Aorta (tissue), 5 donors: ENCODE measurements around the gene SMARCAD1. TPM values are rescaled to one million over a fixed set of nuclear protein-coding genes. Genes with fewer than 3 reads are reported as not detected.

Experiments
- ATAC-seq: fragments of 200-7000 bp; cut with Tn5 transposase; one replicate; pipeline ENCODE4 v1.9.1; 2022; ENCODE audit warnings: moderate library complexity; ENCODE audit not compliant: low FRiP score
- DNase-seq, 2 donors: peaks; one replicate each; pipeline ENCODE4 v3.0.0-alpha.2; 2020
- H3K27ac ChIP-seq, 2 donors: one replicate each; pipeline ENCODE4 v1.5.1; 2013; ENCODE audit warnings: low read length in 2 of 2, mild to moderate bottlenecking in 2 of 2, moderate library complexity in 2 of 2, control low read depth in 1 of 2, inconsistent platforms in 1 of 2, low read depth in 1 of 2
- H3K27me3 ChIP-seq, 2 donors: one replicate each; pipeline ENCODE4 v1.6.1; 2013; ENCODE audit warnings: control low read depth in 1 of 2, low read length in 1 of 2, mild to moderate bottlenecking in 1 of 2, moderate library complexity in 1 of 2; ENCODE audit not compliant: insufficient read depth in 2 of 2, control insufficient read depth in 1 of 2
- H3K36me3 ChIP-seq, 2 donors: one replicate each; pipeline ENCODE4 v1.6.1; 2013; ENCODE audit warnings: control low read depth in 1 of 2, low read length in 1 of 2, mild to moderate bottlenecking in 1 of 2; ENCODE audit not compliant: insufficient read depth in 2 of 2, control insufficient read depth in 1 of 2
- H3K4me1 ChIP-seq, 2 donors: one replicate each; pipeline ENCODE4 v1.6.1; 2013; ENCODE audit warnings: low read length in 2 of 2, control low read depth in 1 of 2, mild to moderate bottlenecking in 1 of 2, moderate library complexity in 1 of 2; ENCODE audit not compliant: insufficient read depth in 2 of 2, control insufficient read depth in 1 of 2
- H3K4me3 ChIP-seq, 2 donors: one replicate each; pipeline ENCODE4 v1.5.1; 2013; ENCODE audit warnings: low read length in 2 of 2, control low read depth in 1 of 2, mild to moderate bottlenecking in 1 of 2
- H3K9me3 ChIP-seq: one replicate; pipeline ENCODE4 v1.6.1; 2013; ENCODE audit warnings: mild to moderate bottlenecking, low read length; ENCODE audit not compliant: control insufficient read depth
- WGBS, 2 donors: extraction: QIAGEN DNeasy Blood & Tissue Kit; methylation state at CpG; one replicate each; pipeline ENCODE4 v1.1.7; 2013; 5-methylcytosine and 5-hydroxymethylcytosine counted together
- intact Hi-C, 2 donors: fragments of 100-400 bp; cut with DNase I; formaldehyde crosslinking; loops; one replicate each; pipeline versions ENCODE4 v1.14.2 to v1.15.0; 2022
- polyA plus RNA-seq, 2 donors: library from polyadenylated mRNA; stranded (reverse); fragments of 200-250 nt; gene quantifications; one replicate each; pipeline ENCODE4 v1.2.3, GENCODE V29; 2013
- total RNA-seq, 2 donors: library from RNA; stranded (reverse); fragmentation: NEBNext Ultra II Directional; extraction: Animal tissue kit (Norgen Biotek cat#: 25700); gene quantifications; one replicate each; pipeline ENCODE4 v1.2.1, GENCODE V29; 2021
- donor health status: healthy with polysubstance abuse.
- donor health status: Bipolar disorder and iron deficiency.
- donor health status: DM: no; HTN: no; CAD: no.
- donor health status: DM: no; HTN: no; CAD: no.
- donor health status: DM: yes; HTN: yes; CAD: no.

Gene SMARCAD1
- total and polyA plus RNA-seq, 4 donors, result 2.9 to 27.8 (median 15.1) TPM

GRCh38 chr4:94262163-94263016 is 54.7 kb downstream of the SMARCAD1 start:
- H3K27ac ChIP-seq, result no peak overlapping the region
- no peak overlapping the region for H3K4me3 ChIP-seq
- H3K4me1 ChIP-seq, result no peaks in the 10 kb centered on the region
- H3K9me3 ChIP-seq, result no peaks in the 10 kb centered on the region
- intact Hi-C loops, result no loop called here
- H3K36me3 ChIP-seq, result no peaks in the 10 kb centered on the region
- no peaks in the 10 kb centered on the region for H3K27me3 ChIP-seq
- no peak for ATAC-seq
- no peak for DNase-seq
- WGBS, 2 donors, result 81 to 82% methylated on average over 5 of the region's 5 CpGs

GRCh38 chr4:94267037-94267436 is 59.4 kb downstream of the SMARCAD1 start:
- H3K36me3 ChIP-seq, result no peaks in the 10 kb centered on the region
- H3K4me1 ChIP-seq, result no peaks in the 10 kb centered on the region
- ATAC-seq (no peak), DNase-seq (no peak)
- intact Hi-C loops, result no loop called here
- H3K4me3 ChIP-seq, result no peak overlapping the region
- no peaks in the 10 kb centered on the region for H3K9me3 ChIP-seq
- no peak overlapping the region for H3K27ac ChIP-seq
- no peaks in the 10 kb centered on the region for H3K27me3 ChIP-seq
- 96% methylated on average over 4 of the region's 4 CpGs for WGBS, 2 donors

- 37 to 71% methylated on average over 2 of the region's 2 CpGs for WGBS, 2 donors
- ATAC-seq (no peak), DNase-seq (no peak)
Measured at GRCh38 chr4:94271248-94271647, 63.6 kb downstream of the SMARCAD1 start.

GRCh38 chr4:94274912-94275311 is 67.2 kb downstream of the SMARCAD1 start:
- peaks cover 0 to 1% of the 10 kb centered on the region in 2 donors for H3K36me3 ChIP-seq
- no peak overlapping the region for H3K27ac ChIP-seq

More at GRCh38 chr4:94271248-94271647, 63.6 kb downstream of the SMARCAD1 start:
- Histone ChIP-seq H3K4me1 (no peaks in the 10 kb centered on the region), H3K36me3 (no peaks in the 10 kb centered on the region), H3K27me3 (no peaks in the 10 kb centered on the region), H3K4me3 (no peak overlapping the region), H3K9me3 (no peaks in the 10 kb centered on the region), H3K27ac (no peak overlapping the region)
- intact Hi-C loops, result no loop called here

GRCh38 chr4:94276204-94276603 is 68.5 kb downstream of the SMARCAD1 start:
- peaks cover 0 to 1% of the 10 kb centered on the region in 2 donors for H3K36me3 ChIP-seq

More at GRCh38 chr4:94274912-94275311, 67.2 kb downstream of the SMARCAD1 start:
- no peaks in the 10 kb centered on the region for H3K9me3 ChIP-seq
- intact Hi-C loops, result no loop called here
- H3K4me3 ChIP-seq, result no peak overlapping the region
- DNase-seq, result no peak
- ATAC-seq, result no peak
- H3K4me1 ChIP-seq, result no peaks in the 10 kb centered on the region
- WGBS, 2 donors, result 92 to 96% methylated on average over 3 of the region's 3 CpGs
- no peaks in the 10 kb centered on the region for H3K27me3 ChIP-seq

GRCh38 chr4:94277534-94277933 is 69.9 kb downstream of the SMARCAD1 start:
- Histone ChIP-seq H3K4me1 (no peaks in the 10 kb centered on the region), H3K27ac (no peak overlapping the region), H3K9me3 (no peaks in the 10 kb centered on the region), H3K27me3 (no peaks in the 10 kb centered on the region), H3K4me3 (no peak overlapping the region), H3K36me3 (peaks cover 0 to 1% of the 10 kb centered on the region in 2 donors)
- 81 to 83% methylated on average over 3 of the region's 3 CpGs for WGBS, 2 donors
- intact Hi-C loops, result no loop called here
- ATAC-seq (no peak), DNase-seq (no peak)

More at GRCh38 chr4:94276204-94276603, 68.5 kb downstream of the SMARCAD1 start:
- ATAC-seq, result no peak
- DNase-seq, result no peak
- no peaks in the 10 kb centered on the region for H3K27me3 ChIP-seq
- 96 to 99% methylated on average over 7 of the region's 7 CpGs for WGBS, 2 donors
- intact Hi-C loops, result no loop called here
- no peaks in the 10 kb centered on the region for H3K4me1 ChIP-seq
- no peak overlapping the region for H3K4me3 ChIP-seq
- H3K27ac ChIP-seq, result no peak overlapping the region
- no peaks in the 10 kb centered on the region for H3K9me3 ChIP-seq

GRCh38 chr4:94278781-94279180 is 71.1 kb downstream of the SMARCAD1 start:
- Histone ChIP-seq H3K4me1 (no peaks in the 10 kb centered on the region), H3K36me3 (peaks cover 0 to 1% of the 10 kb centered on the region in 2 donors), H3K27ac (no peak overlapping the region), H3K27me3 (no peaks in the 10 kb centered on the region), H3K9me3 (no peaks in the 10 kb centered on the region), H3K4me3 (no peak overlapping the region)
- ATAC-seq (no peak), DNase-seq (no peak)
- intact Hi-C loops, result no loop called here
- WGBS, 2 donors, result 97 to 98% methylated on average over 2 of the region's 2 CpGs

- whole genome bisulfite sequencing, 2 donors, result 83 to 93% methylated on average over 1 of the region's 1 CpG
- H3K27ac ChIP-seq, result no peak overlapping the region
- intact Hi-C loops, result no loop called here
- no peaks in the 10 kb centered on the region for H3K27me3 ChIP-seq
- no peaks in the 10 kb centered on the region for H3K9me3 ChIP-seq
- H3K4me3 ChIP-seq, result no peak overlapping the region
- ATAC-seq, result no peak
- DNase-seq, result no peak
- no peaks in the 10 kb centered on the region for H3K36me3 ChIP-seq
- H3K4me1 ChIP-seq, result no peaks in the 10 kb centered on the region
Measured at GRCh38 chr4:94284889-94285288, 77.2 kb downstream of the SMARCAD1 start.

GRCh38 chr4:94285666-94286065 is 78.0 kb downstream of the SMARCAD1 start:
- H3K4me3 ChIP-seq, result no peak overlapping the region
- ATAC-seq (no peak), DNase-seq (no peak)
- no peaks in the 10 kb centered on the region for H3K36me3 ChIP-seq
- intact Hi-C loops, result no loop called here
- H3K9me3 ChIP-seq, result no peaks in the 10 kb centered on the region
- no peaks in the 10 kb centered on the region for H3K27me3 ChIP-seq
- WGBS, 2 donors, result 98% methylated on average over 4 of the region's 4 CpGs
- H3K27ac ChIP-seq, result no peak overlapping the region
- no peaks in the 10 kb centered on the region for H3K4me1 ChIP-seq
